Vagina (tissue), 2 donors: ENCODE data around the gene CREG1.

Experiments
- POLR2A ChIP-seq, 2 donors: fragments of 450-650 bp; IDR thresholded peaks; one replicate each; pipeline ENCODE4 v1.6.1; 2017; ENCODE audit warnings: antibody characterized with exemption in 2 of 2, mild to moderate bottlenecking in 2 of 2, moderate library complexity in 2 of 2
- POLR2AphosphoS5 ChIP-seq, 2 donors: sonication (generic); formaldehyde crosslinking; IDR thresholded peaks; one replicate each; pipeline ENCODE4 v1.9.0; 2017; ENCODE audit warnings: antibody characterized with exemption in 2 of 2, mild to moderate bottlenecking in 2 of 2, low read depth in 1 of 2; ENCODE audit not compliant: insufficient read depth in 1 of 2
- TF ChIP-seq, protein P1 (sequence below), 3 experiments: fragments of 450-650 bp in 2 of 3; fragments of 200-600 bp in 1 of 3; sonication (generic) in 1 of 3; IDR thresholded peaks; one replicate each; pipeline ENCODE4 v1.5.1; 2017 to 2019; ENCODE audit warnings: antibody characterized with exemption in 3 of 3, mild to moderate bottlenecking in 2 of 3, moderate library complexity in 2 of 3

DNA sequence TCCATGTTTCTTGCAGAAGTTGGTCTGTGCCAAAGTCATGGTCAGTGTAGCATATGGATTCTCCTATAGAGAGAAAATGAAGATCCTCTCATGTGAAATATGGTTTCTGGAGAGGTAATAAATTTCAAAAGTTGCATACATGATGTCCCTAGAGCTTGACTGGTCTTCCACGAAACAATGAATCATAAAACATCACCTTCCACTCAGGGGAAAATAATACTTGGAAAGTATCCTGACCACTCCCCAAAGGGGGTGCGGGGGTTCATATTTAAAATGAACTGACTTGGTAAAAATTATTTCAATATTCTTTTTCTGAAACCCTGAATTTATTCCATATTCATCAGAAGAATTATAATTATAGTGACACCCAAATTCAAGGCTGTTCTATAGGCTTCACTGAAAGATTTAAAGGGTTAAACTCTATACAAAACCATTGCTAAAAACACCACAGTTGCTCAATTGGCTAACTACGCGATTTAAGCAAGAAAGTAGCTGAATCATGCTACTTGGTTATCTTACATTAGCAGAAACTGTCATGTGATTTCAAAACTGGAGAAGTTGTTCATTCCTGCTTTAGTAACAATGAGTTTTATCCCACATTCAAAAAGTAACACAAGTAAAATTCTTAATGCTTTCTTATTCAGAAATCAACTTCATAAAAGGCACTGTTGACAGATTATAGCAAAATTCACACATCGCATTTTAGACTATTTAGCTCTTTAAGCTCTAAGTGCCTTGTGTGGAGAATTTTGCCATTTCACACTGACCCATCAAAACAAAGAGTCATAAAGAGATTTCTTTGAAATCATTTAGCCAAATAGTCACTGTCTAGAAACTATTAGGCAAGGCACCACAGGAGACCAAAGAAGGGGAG lies 5.3 kb downstream of the CREG1 start:
- TF ChIP-seq POLR2A (IDR thresholded peaks at IDR 0.05) = no peak
- TF ChIP-seq, protein P1, sequence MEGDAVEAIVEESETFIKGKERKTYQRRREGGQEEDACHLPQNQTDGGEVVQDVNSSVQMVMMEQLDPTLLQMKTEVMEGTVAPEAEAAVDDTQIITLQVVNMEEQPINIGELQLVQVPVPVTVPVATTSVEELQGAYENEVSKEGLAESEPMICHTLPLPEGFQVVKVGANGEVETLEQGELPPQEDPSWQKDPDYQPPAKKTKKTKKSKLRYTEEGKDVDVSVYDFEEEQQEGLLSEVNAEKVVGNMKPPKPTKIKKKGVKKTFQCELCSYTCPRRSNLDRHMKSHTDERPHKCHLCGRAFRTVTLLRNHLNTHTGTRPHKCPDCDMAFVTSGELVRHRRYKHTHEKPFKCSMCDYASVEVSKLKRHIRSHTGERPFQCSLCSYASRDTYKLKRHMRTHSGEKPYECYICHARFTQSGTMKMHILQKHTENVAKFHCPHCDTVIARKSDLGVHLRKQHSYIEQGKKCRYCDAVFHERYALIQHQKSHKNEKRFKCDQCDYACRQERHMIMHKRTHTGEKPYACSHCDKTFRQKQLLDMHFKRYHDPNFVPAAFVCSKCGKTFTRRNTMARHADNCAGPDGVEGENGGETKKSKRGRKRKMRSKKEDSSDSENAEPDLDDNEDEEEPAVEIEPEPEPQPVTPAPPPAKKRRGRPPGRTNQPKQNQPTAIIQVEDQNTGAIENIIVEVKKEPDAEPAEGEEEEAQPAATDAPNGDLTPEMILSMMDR (IDR thresholded peaks at IDR 0.05) = no peak
- peak in 1 of 2 donors; percentile 76 for TF ChIP-seq POLR2AphosphoS5 (IDR thresholded peaks at IDR 0.05; ENCODE audit: insufficient read depth in 1 of 2, low read depth in 1 of 2)
